ENCODE measurements around the gene TDRD7. TPM values are rescaled to one million over a fixed set of nuclear protein-coding genes. Genes with fewer than 3 reads are reported as not detected.
A peak's percentile ranks its signal among the peaks of the same experiment; 100 is the strongest.

Gene TDRD7
- total and polyA plus RNA-seq, 2 experiments from 2014 or later = 10.4 to 18.2 TPM

DNA sequence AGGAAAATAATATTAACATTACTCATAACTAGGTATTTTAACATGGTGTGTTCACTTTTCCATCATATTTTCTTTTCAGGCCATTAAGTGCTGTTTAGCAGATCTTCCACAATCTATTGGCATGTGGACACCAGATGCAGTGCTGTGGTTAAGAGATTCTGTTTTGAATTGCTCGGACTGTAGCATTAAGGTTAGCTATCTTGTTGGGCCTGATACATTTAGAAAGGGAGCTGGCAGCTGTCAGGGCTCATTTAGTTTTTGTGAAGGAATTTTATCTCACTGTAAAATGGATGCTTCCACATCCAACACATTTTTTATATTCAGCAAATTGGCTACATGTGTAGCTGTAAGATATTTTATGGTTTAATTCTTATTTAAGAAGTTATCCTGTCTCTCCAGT, 68.9 kb downstream of the TDRD7 start:
- Histone ChIP-seq H3K27me3 (no peaks in the 10 kb centered on the region), H3K4me2 (no peak overlapping the region), H3K79me2 (no peaks in the 10 kb centered on the region), H3K9me2 (replicated peaks; ENCODE audit: insufficient read depth) (no peaks in the 10 kb centered on the region), H3K27ac (no peak overlapping the region), H4K20me1 (ENCODE audit: insufficient read depth, poor library complexity, severe bottlenecking) (no peaks in the 10 kb centered on the region), H3K9me3 (ENCODE audit: low read depth) (no peaks in the 10 kb centered on the region), H3K4me1 (ENCODE audit: insufficient read depth) (no peaks in the 10 kb centered on the region), H3K36me3 (replicated peaks; ENCODE audit: insufficient read depth, low read depth) (no peaks in the 10 kb centered on the region), H2AFZ (no peak overlapping the region), H3K4me3 (no peak overlapping the region)
- 63% methylated on average over 1 of the region's 1 CpG for WGBS (ENCODE audit: low lambda C conversion rate, missing lambda C conversion rate)
- TF ChIP-seq EZH2phosphoT487 (IDR thresholded peaks at IDR 0.05; ENCODE audit: low read depth, severe bottlenecking, unreplicated experiment) = no peak
- TF ChIP-seq, protein P1, sequence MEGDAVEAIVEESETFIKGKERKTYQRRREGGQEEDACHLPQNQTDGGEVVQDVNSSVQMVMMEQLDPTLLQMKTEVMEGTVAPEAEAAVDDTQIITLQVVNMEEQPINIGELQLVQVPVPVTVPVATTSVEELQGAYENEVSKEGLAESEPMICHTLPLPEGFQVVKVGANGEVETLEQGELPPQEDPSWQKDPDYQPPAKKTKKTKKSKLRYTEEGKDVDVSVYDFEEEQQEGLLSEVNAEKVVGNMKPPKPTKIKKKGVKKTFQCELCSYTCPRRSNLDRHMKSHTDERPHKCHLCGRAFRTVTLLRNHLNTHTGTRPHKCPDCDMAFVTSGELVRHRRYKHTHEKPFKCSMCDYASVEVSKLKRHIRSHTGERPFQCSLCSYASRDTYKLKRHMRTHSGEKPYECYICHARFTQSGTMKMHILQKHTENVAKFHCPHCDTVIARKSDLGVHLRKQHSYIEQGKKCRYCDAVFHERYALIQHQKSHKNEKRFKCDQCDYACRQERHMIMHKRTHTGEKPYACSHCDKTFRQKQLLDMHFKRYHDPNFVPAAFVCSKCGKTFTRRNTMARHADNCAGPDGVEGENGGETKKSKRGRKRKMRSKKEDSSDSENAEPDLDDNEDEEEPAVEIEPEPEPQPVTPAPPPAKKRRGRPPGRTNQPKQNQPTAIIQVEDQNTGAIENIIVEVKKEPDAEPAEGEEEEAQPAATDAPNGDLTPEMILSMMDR (IDR thresholded peaks at IDR 0.05; ENCODE audit: poor library complexity) = no peak
- TF ChIP-seq EZH2 (IDR thresholded peaks at IDR 0.05; ENCODE audit: borderline replicate concordance) = no peak
- no peak for DNase-seq (ENCODE audit: low spot score)

DNA sequence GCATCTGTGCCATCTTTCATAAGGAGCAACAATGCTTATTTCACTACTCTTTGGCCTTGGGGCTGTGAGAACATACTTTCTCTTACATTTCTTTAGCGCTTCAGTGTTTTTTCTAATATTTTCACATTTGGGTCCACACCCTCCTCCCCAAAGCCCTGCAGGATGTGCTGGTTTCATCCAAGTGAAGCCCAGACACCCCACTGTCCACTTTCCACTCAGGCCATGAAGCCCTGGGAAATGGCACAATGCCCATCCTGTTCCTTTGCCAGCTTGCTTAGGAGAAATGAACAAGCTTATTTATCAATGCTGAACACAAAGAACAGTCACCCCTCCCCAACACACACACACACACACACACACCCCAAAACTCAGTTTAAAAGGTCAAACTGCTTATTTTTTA, 72.2 kb downstream of the TDRD7 start:
- Histone ChIP-seq H3K79me2 (no peaks in the 10 kb centered on the region), H3K4me1 (ENCODE audit: insufficient read depth) (no peaks in the 10 kb centered on the region), H3K36me3 (replicated peaks; ENCODE audit: insufficient read depth, low read depth) (no peaks in the 10 kb centered on the region), H2AFZ (no peak overlapping the region), H4K20me1 (ENCODE audit: insufficient read depth, poor library complexity, severe bottlenecking) (no peaks in the 10 kb centered on the region), H3K4me3 (no peak overlapping the region), H3K9me3 (ENCODE audit: low read depth) (peaks cover 4% of the 10 kb centered on the region), H3K27ac (no peak overlapping the region), H3K27me3 (no peaks in the 10 kb centered on the region), H3K9me2 (replicated peaks; ENCODE audit: insufficient read depth) (no peaks in the 10 kb centered on the region), H3K4me2 (no peak overlapping the region)
- WGBS (ENCODE audit: low lambda C conversion rate, missing lambda C conversion rate) = 96% methylated on average over 1 of the region's 1 CpG
- TF ChIP-seq EZH2 (IDR thresholded peaks at IDR 0.05; ENCODE audit: borderline replicate concordance) (no peak), EZH2phosphoT487 (IDR thresholded peaks at IDR 0.05; ENCODE audit: low read depth, severe bottlenecking, unreplicated experiment) (no peak)
- TF ChIP-seq, protein P1 (IDR thresholded peaks at IDR 0.05; ENCODE audit: poor library complexity) = no peak
- no peak for DNase-seq (ENCODE audit: low spot score)

DNA sequence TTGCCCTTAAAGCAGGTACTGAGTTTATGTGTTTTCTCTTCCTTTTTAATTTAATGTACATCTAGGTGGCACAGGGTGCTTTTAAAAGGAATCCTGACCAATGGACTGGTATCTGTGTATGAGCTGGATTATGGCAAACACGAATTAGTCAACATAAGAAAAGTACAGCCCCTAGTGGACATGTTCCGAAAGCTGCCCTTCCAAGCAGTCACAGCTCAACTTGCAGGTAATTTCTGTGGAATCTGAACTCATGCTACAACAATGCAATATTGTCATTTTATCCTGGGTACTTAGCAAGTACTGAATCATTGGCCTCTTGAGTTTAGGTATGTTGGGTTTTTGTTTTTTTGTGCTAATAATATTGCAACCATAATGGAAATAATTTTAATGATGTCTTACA, 75.2 kb downstream of the TDRD7 start:
- H3K4me2 ChIP-seq = no peak overlapping the region
- H4K20me1 ChIP-seq (ENCODE audit: insufficient read depth, poor library complexity, severe bottlenecking) = no peaks in the 10 kb centered on the region
- H3K9me2 ChIP-seq (replicated peaks; ENCODE audit: insufficient read depth) = no peaks in the 10 kb centered on the region
- no peaks in the 10 kb centered on the region for H3K4me1 ChIP-seq (ENCODE audit: insufficient read depth)
- no peaks in the 10 kb centered on the region for H3K27me3 ChIP-seq
- H3K9me3 ChIP-seq (ENCODE audit: low read depth) = peaks cover 4% of the 10 kb centered on the region
- TF ChIP-seq, protein P1 (IDR thresholded peaks at IDR 0.05; ENCODE audit: poor library complexity) = peak; percentile 5
- TF ChIP-seq EZH2 (IDR thresholded peaks at IDR 0.05; ENCODE audit: borderline replicate concordance) = no peak
- no peak for DNase-seq (ENCODE audit: low spot score)
- no peaks in the 10 kb centered on the region for H3K36me3 ChIP-seq (replicated peaks; ENCODE audit: insufficient read depth, low read depth)
- no peak overlapping the region for H3K4me3 ChIP-seq
- H3K79me2 ChIP-seq = no peaks in the 10 kb centered on the region
- no peak overlapping the region for H2AFZ ChIP-seq
- WGBS (ENCODE audit: low lambda C conversion rate, missing lambda C conversion rate) = 77% methylated on average over 2 of the region's 2 CpGs
- no peak overlapping the region for H3K27ac ChIP-seq

DNA sequence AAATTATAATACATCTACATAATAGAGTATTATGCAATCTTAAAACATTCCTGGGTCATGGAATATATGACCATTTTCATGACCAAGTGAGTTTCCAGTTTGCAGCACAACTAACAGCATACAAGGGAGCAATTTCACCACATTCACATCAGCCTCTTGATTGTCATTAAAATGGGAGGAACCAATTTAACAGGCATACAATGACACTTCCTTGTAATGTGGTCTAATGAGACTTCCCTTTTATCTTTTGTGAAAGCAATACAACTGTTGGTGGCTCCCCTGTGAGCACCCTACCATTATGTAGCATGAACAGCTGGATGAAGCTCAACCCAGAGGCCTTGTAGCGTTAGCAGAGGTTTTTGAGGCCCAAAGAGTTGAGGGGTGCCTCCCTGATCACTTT, 76.0 kb downstream of the TDRD7 start:
- H3K79me2 ChIP-seq = no peaks in the 10 kb centered on the region
- H4K20me1 ChIP-seq (ENCODE audit: insufficient read depth, poor library complexity, severe bottlenecking) = no peaks in the 10 kb centered on the region
- TF ChIP-seq, protein P1 (IDR thresholded peaks at IDR 0.05; ENCODE audit: poor library complexity) = no peak
- TF ChIP-seq EZH2 (IDR thresholded peaks at IDR 0.05; ENCODE audit: borderline replicate concordance) (no peak), EZH2phosphoT487 (IDR thresholded peaks at IDR 0.05; ENCODE audit: low read depth, severe bottlenecking, unreplicated experiment) (no peak)
- no peak overlapping the region for H3K4me3 ChIP-seq
- H3K36me3 ChIP-seq (replicated peaks; ENCODE audit: insufficient read depth, low read depth) = no peaks in the 10 kb centered on the region
- no peak overlapping the region for H3K27ac ChIP-seq
- H3K9me2 ChIP-seq (replicated peaks; ENCODE audit: insufficient read depth) = no peaks in the 10 kb centered on the region
- no peak overlapping the region for H2AFZ ChIP-seq
- 100% methylated on average over 1 of the region's 1 CpG for WGBS (ENCODE audit: low lambda C conversion rate, missing lambda C conversion rate)
- H3K4me1 ChIP-seq (ENCODE audit: insufficient read depth) = no peaks in the 10 kb centered on the region
- no peaks in the 10 kb centered on the region for H3K27me3 ChIP-seq
- H3K4me2 ChIP-seq = no peak overlapping the region
- peaks cover 4% of the 10 kb centered on the region for H3K9me3 ChIP-seq (ENCODE audit: low read depth)
- no peak for DNase-seq (ENCODE audit: low spot score)

Measured in hepatocyte (in vitro differentiated cells).